MCF 10A (cell line): ENCODE results near the gene ARL5A. TPM values are rescaled to one million over a fixed set of nuclear protein-coding genes. Genes with fewer than 3 reads are reported as not detected.

ENCODE experiments used
- BruUV-seq: library from RNA; stranded (reverse); fragments of 400-500 nt; replicated peaks from 2 replicates; lab custom pipeline; 2021; lab: Mats Ljungman, UMichigan
- CTCF ChIA-PET: fragments of 300-600 bp; sonication (Branson Sonifier 250); formaldehyde crosslinking; extraction: SDS; loops from one replicate; lab custom pipeline; 2021; ENCODE audit warnings: antibody characterized with exemption, inconsistent platforms; lab: Yijun Ruan, JAX
- POLR2A ChIA-PET: fragments of 300-600, 350-650 bp; sonication (Branson Sonifier 250); formaldehyde crosslinking; extraction: SDS; loops from one replicate; lab custom pipeline; 2020; ENCODE audit warnings: antibody characterized with exemption, inconsistent platforms; lab: Yijun Ruan, JAX
- DNase-seq: peaks from one replicate; pipeline ENCODE4 v3.0.0-alpha.2; 2018; ENCODE audit not compliant: unreplicated experiment
- H3K27ac Mint-ChIP-seq: one replicate; pipeline ENCODE4 v1.8.0; 2022; ENCODE audit warnings: mild to moderate bottlenecking, low read depth, mixed read lengths; ENCODE audit not compliant: unreplicated experiment
- H3K27me3 Mint-ChIP-seq: one replicate; pipeline ENCODE4 v1.8.0; 2022; ENCODE audit warnings: mixed read lengths; ENCODE audit not compliant: insufficient read depth, unreplicated experiment
- H3K36me3 Mint-ChIP-seq: one replicate; pipeline ENCODE4 v1.8.0; 2022; ENCODE audit warnings: mild to moderate bottlenecking, moderate library complexity, mixed read lengths; ENCODE audit not compliant: insufficient read depth, unreplicated experiment
- H3K4me1 Mint-ChIP-seq: one replicate; pipeline ENCODE4 v1.8.0; 2022; ENCODE audit warnings: mixed read lengths; ENCODE audit not compliant: insufficient read depth, unreplicated experiment
- H3K4me3 Mint-ChIP-seq: one replicate; pipeline ENCODE4 v1.8.0; 2022; ENCODE audit warnings: mild to moderate bottlenecking, moderate library complexity, mixed read lengths; ENCODE audit not compliant: unreplicated experiment
- H3K9me3 Mint-ChIP-seq: one replicate; pipeline ENCODE4 v1.8.0; 2022; ENCODE audit warnings: mixed read lengths; ENCODE audit not compliant: unreplicated experiment
- CTCF ChIP-seq: fragments of 200-600 bp; IDR thresholded peaks from one replicate; pipeline ENCODE4 v1.8.0; 2022; ENCODE audit warnings: antibody characterized with exemption, mild to moderate bottlenecking; ENCODE audit not compliant: unreplicated experiment
- intact Hi-C: fragments of 100-400 bp; cut with micrococcal nuclease; formaldehyde crosslinking; loops from 2 replicates; pipeline ENCODE4 v1.14.1; 2022
- total RNA-seq: library from RNA; stranded (reverse); gene quantifications from 2 replicates; pipeline ENCODE4 v1.2.3, GENCODE V29; 2022

Gene ARL5A
- total RNA-seq, 1 experiment from 2014 or later = 34.8 TPM

GRCh38 chr2:151851761-151852160 lies 23.5 kb upstream of the ARL5A start:
- ChIA-PET POLR2A (no interaction called here), CTCF (interaction anchor here (0.6 to 1.1 kb wide), 3 partner anchors 24 to 147 kb away, joined by 3 to 4 read pairs (median 3); partner anchors contain the start of gene ARL5A)
- intact Hi-C loops = no loop called here
- Mint-ChIP-seq H3K4me3 (no peak overlapping the region), H3K27ac (no peak overlapping the region), H3K27me3 (no peaks in the 10 kb centered on the region), H3K9me3 (no peaks in the 10 kb centered on the region), H3K36me3 (no peaks in the 10 kb centered on the region), H3K4me1 (peaks cover 5% of the 10 kb centered on the region)
- no peak for DNase-seq
- TF ChIP-seq CTCF = no peak
- BruUV-seq = no TSS peak

- peaks cover 5% of the 10 kb centered on the region for H3K4me1 Mint-ChIP-seq
- intact Hi-C loops = no loop called here
- POLR2A ChIA-PET = interaction anchor here (0.8 kb wide), 1 partner anchor 8 kb away, joined by 4 read pairs; no protein-coding TSS in a partner anchor
- no peaks in the 10 kb centered on the region for H3K9me3 Mint-ChIP-seq
- TF ChIP-seq CTCF = no peak
- H3K4me3 Mint-ChIP-seq = no peak overlapping the region
- BruUV-seq = no TSS peak
- no peak overlapping the region for H3K27ac Mint-ChIP-seq
- H3K27me3 Mint-ChIP-seq = no peaks in the 10 kb centered on the region
- CTCF ChIA-PET = interaction anchor here (0.7 to 1.5 kb wide), 3 partner anchors 8 to 13 kb away, joined by 3 to 4 read pairs (median 3); no protein-coding TSS in a partner anchor
- no peak for DNase-seq
- no peaks in the 10 kb centered on the region for H3K36me3 Mint-ChIP-seq
Measured at GRCh38 chr2:151849413-151850010, 21.3 kb upstream of the ARL5A start.

- no peak for TF ChIP-seq CTCF
- CTCF ChIA-PET = no interaction called here
Measured at GRCh38 chr2:151845884-151846283, 17.7 kb upstream of the ARL5A start.

GRCh38 chr2:151845481-151845880 lies 17.3 kb upstream of the ARL5A start:
- Mint-ChIP-seq H3K9me3 (no peaks in the 10 kb centered on the region), H3K36me3 (no peaks in the 10 kb centered on the region), H3K4me1 (no peaks in the 10 kb centered on the region), H3K4me3 (no peak overlapping the region), H3K27me3 (no peaks in the 10 kb centered on the region), H3K27ac (no peak overlapping the region)
- no peak for TF ChIP-seq CTCF
- no TSS peak for BruUV-seq
- intact Hi-C loops = no loop called here
- ChIA-PET POLR2A (no interaction called here), CTCF (no interaction called here)
- no peak for DNase-seq

More at GRCh38 chr2:151845884-151846283, 17.7 kb upstream of the ARL5A start:
- intact Hi-C loops = no loop called here
- BruUV-seq = no TSS peak
- H3K4me1 Mint-ChIP-seq = no peaks in the 10 kb centered on the region
- no peak overlapping the region for H3K4me3 Mint-ChIP-seq
- H3K27me3 Mint-ChIP-seq = no peaks in the 10 kb centered on the region
- no peak for DNase-seq
- no peak overlapping the region for H3K27ac Mint-ChIP-seq
- POLR2A ChIA-PET = interaction anchor here (0.7 kb wide), 1 partner anchor 234 kb away, joined by 4 read pairs; no protein-coding TSS in a partner anchor
- no peaks in the 10 kb centered on the region for H3K9me3 Mint-ChIP-seq
- no peaks in the 10 kb centered on the region for H3K36me3 Mint-ChIP-seq
